SK-N-SH (cell line): ENCODE measurements around the gene DNAH14. TPM values are rescaled to one million over a fixed set of nuclear protein-coding genes. Genes with fewer than 3 reads are reported as not detected.

Experiments
- CTCF ChIA-PET: fragments of 300-600, 350-600 bp; formaldehyde crosslinking; extraction: SDS; loops from one replicate; lab custom pipeline; 2021; lab: Yijun Ruan, JAX
- POLR2A ChIA-PET: fragments of 350-600 bp; sonication (Branson Sonifier 250); formaldehyde crosslinking; extraction: SDS; loops from one replicate; lab custom pipeline; 2020; ENCODE audit warnings: antibody characterized with exemption, inconsistent platforms; lab: Yijun Ruan, JAX
- DNase-seq: peaks from one replicate; pipeline ENCODE4 v3.0.0; 2012
- H2AFZ ChIP-seq: fragments of 200-600 bp; sonication (generic); 2 replicates; pipeline ENCODE4 v1.8.1; 2016; ENCODE audit warnings: antibody characterized with exemption, mild to moderate bottlenecking, low read depth
- H3F3A ChIP-seq: fragments of 200-600 bp; sonication (generic); replicated peaks from 2 replicates; pipeline ENCODE3; 2016; ENCODE audit warnings: antibody characterized with exemption, mild to moderate bottlenecking; ENCODE audit not compliant: insufficient read depth
- H3K27ac ChIP-seq, 2 experiments: fragments of 200-500 bp in 1 of 2; fragments of 200-600 bp in 1 of 2; sonication (Bioruptor generic) in 1 of 2; sonication (generic), shearing (Covaris generic) in 1 of 2; 2 replicates each; pipeline versions ENCODE4 v1.5.1 to v1.6.1; 2014 to 2016; ENCODE audit warnings: low read depth in 2 of 2, inconsistent platforms in 1 of 2, low read length in 1 of 2, mild to moderate bottlenecking in 1 of 2, mixed read lengths in 1 of 2
- H3K27me3 ChIP-seq: fragments of 200-600 bp; sonication (generic), shearing (Covaris generic); 2 replicates; pipeline ENCODE4 v1.6.1; 2016; ENCODE audit warnings: mixed run types; ENCODE audit not compliant: insufficient read depth
- H3K36me3 ChIP-seq, 2 experiments: fragments of 200-500 bp in 1 of 2; fragments of 200-600 bp in 1 of 2; sonication (Bioruptor generic) in 1 of 2; sonication (generic) in 1 of 2; replicated peaks in 1 of 2; 2 replicates each; pipeline versions ENCODE3 to v1.5.1; 2014 to 2016; ENCODE audit warnings: low read length in 1 of 2, mild to moderate bottlenecking in 1 of 2; ENCODE audit not compliant: insufficient read depth in 2 of 2, control insufficient read depth in 1 of 2
- H3K4me1 ChIP-seq, 2 experiments: fragments of 200-500 bp in 1 of 2; fragments of 200-600 bp in 1 of 2; sonication (Bioruptor generic) in 1 of 2; sonication (generic), shearing (Covaris generic) in 1 of 2; 2 replicates each; pipeline versions ENCODE4 v1.5.1 to v1.6.1; 2014 to 2016; ENCODE audit warnings: low read depth in 1 of 2, low read length in 1 of 2, mixed run types in 1 of 2; ENCODE audit not compliant: insufficient read depth in 2 of 2, control insufficient read depth in 1 of 2
- H3K4me2 ChIP-seq: fragments of 200-600 bp; sonication (generic), shearing (Covaris generic); 2 replicates; pipeline ENCODE4 v1.6.1; 2017; ENCODE audit warnings: mixed run types
- H3K4me3 ChIP-seq, 2 experiments: fragments of 200-500 bp in 1 of 2; fragments of 200-600 bp in 1 of 2; sonication (Bioruptor generic) in 1 of 2; sonication (generic), shearing (Covaris generic) in 1 of 2; 2 replicates each; pipeline versions ENCODE4 v1.5.1 to v1.8.1; 2014 to 2016; ENCODE audit warnings: low read depth in 2 of 2, inconsistent platforms in 1 of 2, low read length in 1 of 2, mild to moderate bottlenecking in 1 of 2, mixed read lengths in 1 of 2, moderate library complexity in 1 of 2
- H3K79me2 ChIP-seq: fragments of 200-600 bp; sonication (generic); 2 replicates; pipeline ENCODE4 v1.8.1; 2017; ENCODE audit warnings: mild to moderate bottlenecking; ENCODE audit not compliant: insufficient read depth
- H3K9ac ChIP-seq: fragments of 200-600 bp; sonication (generic); 2 replicates; pipeline ENCODE4 v1.6.1; 2017; ENCODE audit warnings: mixed run types
- H3K9me2 ChIP-seq: fragments of 200-600 bp; sonication (generic); 2 replicates; pipeline ENCODE4 v1.6.1; 2017; ENCODE audit warnings: mixed run types
- H3K9me3 ChIP-seq: fragments of 200-600 bp; sonication (generic); 2 replicates; pipeline ENCODE4 v1.6.1; 2017; ENCODE audit warnings: mixed run types, mild to moderate bottlenecking, moderate library complexity
- H4K20me1 ChIP-seq: fragments of 200-600 bp; sonication (generic); 2 replicates; pipeline ENCODE4 v1.6.1; 2017; ENCODE audit warnings: mild to moderate bottlenecking, mixed run types; ENCODE audit not compliant: insufficient read depth
- ELF1 ChIP-seq: IDR thresholded peaks from 2 replicates; pipeline ENCODE4 v1.4.0; 2012
- FOSL2 ChIP-seq: IDR thresholded peaks from 2 replicates; pipeline ENCODE4 v1.4.0; 2012; ENCODE audit warnings: low read depth, mild to moderate bottlenecking, moderate library complexity, borderline replicate concordance
- FOXJ3 ChIP-seq: sonication (generic); formaldehyde crosslinking; IDR thresholded peaks from 2 replicates; pipeline ENCODE4 v1.5.1; 2020; ENCODE audit warnings: mild to moderate bottlenecking, missing genetic modification reagents
- GABPA ChIP-seq: IDR thresholded peaks from 2 replicates; pipeline ENCODE4 v1.4.0; 2012; ENCODE audit warnings: low read depth, mild to moderate bottlenecking
- JUND ChIP-seq: IDR thresholded peaks from 2 replicates; pipeline ENCODE4 v1.4.0; 2012
- MEF2A ChIP-seq: IDR thresholded peaks from 2 replicates; pipeline ENCODE4 v1.4.0; 2012; ENCODE audit warnings: low read depth, borderline replicate concordance
- NFIC ChIP-seq: IDR thresholded peaks from 2 replicates; pipeline ENCODE4 v1.4.0; 2012; ENCODE audit warnings: borderline replicate concordance
- NRF1 ChIP-seq: IDR thresholded peaks from 2 replicates; pipeline ENCODE4 v1.6.1; 2012; ENCODE audit warnings: low read depth, mild to moderate bottlenecking, low read length
- SIN3A ChIP-seq: IDR thresholded peaks from 2 replicates; pipeline ENCODE4 v1.6.1; 2012; ENCODE audit warnings: low read depth, mild to moderate bottlenecking, low read length, moderate library complexity, borderline replicate concordance
- SMC3 ChIP-seq: IDR thresholded peaks from 2 replicates; pipeline ENCODE4 v1.6.1; 2012; ENCODE audit warnings: low read depth, low read length, improper control_type of control experiment
- TAF1 ChIP-seq: IDR thresholded peaks from 2 replicates; pipeline ENCODE4 v1.6.1; 2012; ENCODE audit warnings: low read depth, mild to moderate bottlenecking, low read length, moderate library complexity, borderline replicate concordance
- TCF12 ChIP-seq: IDR thresholded peaks from 2 replicates; pipeline ENCODE4 v1.4.0; 2012
- TEAD4 ChIP-seq: IDR thresholded peaks from 2 replicates; pipeline ENCODE4 v1.4.0; 2012; ENCODE audit warnings: mild to moderate bottlenecking, borderline replicate concordance; ENCODE audit not compliant: insufficient read depth
- YY1 ChIP-seq: IDR thresholded peaks from 2 replicates; pipeline ENCODE4 v1.4.0; 2012; ENCODE audit warnings: low read depth, mild to moderate bottlenecking
- polyA plus RNA-seq, 3 experiments: library from polyadenylated mRNA; depleted of rRNA; stranded (reverse); fragments of >200 nt; gene quantifications; 2 replicates each; pipeline ENCODE4 v1.2.3, GENCODE V29; 2012
- TF ChIP-seq, protein P1 (sequence below): IDR thresholded peaks from 2 replicates; pipeline ENCODE4 v1.4.0; 2012; ENCODE audit warnings: low read depth, borderline replicate concordance
- TF ChIP-seq, protein P2 (sequence below): IDR thresholded peaks from 2 replicates; pipeline ENCODE4; 2012
- TF ChIP-seq, protein P3 (sequence below): IDR thresholded peaks from 2 replicates; pipeline ENCODE4 v1.6.1; 2012; ENCODE audit warnings: mild to moderate bottlenecking, low read depth, low read length, moderate library complexity

Gene DNAH14
- polyA plus RNA-seq, 1 of the 3 experiments (the other 2 are of a cell fraction), result 8.0 TPM

DNA sequence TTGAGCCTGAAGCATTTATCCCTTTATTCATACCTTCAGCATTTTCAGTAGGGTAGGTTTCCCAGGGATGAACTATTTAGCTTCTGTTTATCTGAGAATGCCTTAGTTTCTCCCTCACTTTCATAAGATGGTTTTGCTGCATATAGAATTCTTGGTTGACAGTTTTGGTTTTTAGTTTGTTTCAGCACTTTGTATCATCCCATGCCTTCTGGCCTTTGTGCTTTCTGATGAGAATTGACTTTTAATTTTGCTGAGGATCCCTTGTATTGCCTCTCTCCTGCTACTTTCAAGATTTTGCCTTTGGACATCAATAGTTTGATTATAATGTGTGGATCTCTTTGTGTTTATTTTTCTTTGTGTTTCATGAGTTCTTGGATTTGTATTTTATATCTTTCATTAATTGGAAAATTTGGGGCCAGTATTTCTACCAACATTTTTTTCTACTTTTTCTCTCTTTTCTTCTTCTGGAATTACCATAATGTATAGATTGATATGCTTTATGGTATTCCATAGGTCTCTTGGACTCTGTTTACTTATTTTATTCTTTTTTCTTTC, 261.8 kb downstream of the DNAH14 start:
- Histone ChIP-seq H3K9me3 (peaks cover 10% of the 10 kb centered on the region; the same call in 1 of the 2 replicates), H3K9ac (no peak overlapping the region)

More for the DNA sequence above, 261.8 kb downstream of the DNAH14 start:
- Histone ChIP-seq H3K27ac (no peak overlapping the region), H3K4me3 (no peak overlapping the region), H4K20me1 (no peaks in the 10 kb centered on the region), H3K27me3 (no peaks in the 10 kb centered on the region), H3K4me1 (no peaks in the 10 kb centered on the region), H3K79me2 (no peaks in the 10 kb centered on the region), H3K36me3 (peaks cover 0 to 7% of the 10 kb centered on the region in 2 experiments), H3K4me2 (no peak overlapping the region), H3F3A (no peaks in the 10 kb centered on the region), H2AFZ (no peak overlapping the region), H3K9me2 (no peaks in the 10 kb centered on the region)
- TF ChIP-seq FOSL2 (no peak), NRF1 (no peak), TEAD4 (no peak), SIN3A (no peak), SMC3 (no peak), TCF12 (no peak), NFIC (no peak), GABPA (no peak), YY1 (no peak), MEF2A (no peak), FOXJ3 (CRISPR knock-in tag) (no peak), ELF1 (no peak), JUND (no peak), TAF1 (no peak)
- TF ChIP-seq, protein P1, sequence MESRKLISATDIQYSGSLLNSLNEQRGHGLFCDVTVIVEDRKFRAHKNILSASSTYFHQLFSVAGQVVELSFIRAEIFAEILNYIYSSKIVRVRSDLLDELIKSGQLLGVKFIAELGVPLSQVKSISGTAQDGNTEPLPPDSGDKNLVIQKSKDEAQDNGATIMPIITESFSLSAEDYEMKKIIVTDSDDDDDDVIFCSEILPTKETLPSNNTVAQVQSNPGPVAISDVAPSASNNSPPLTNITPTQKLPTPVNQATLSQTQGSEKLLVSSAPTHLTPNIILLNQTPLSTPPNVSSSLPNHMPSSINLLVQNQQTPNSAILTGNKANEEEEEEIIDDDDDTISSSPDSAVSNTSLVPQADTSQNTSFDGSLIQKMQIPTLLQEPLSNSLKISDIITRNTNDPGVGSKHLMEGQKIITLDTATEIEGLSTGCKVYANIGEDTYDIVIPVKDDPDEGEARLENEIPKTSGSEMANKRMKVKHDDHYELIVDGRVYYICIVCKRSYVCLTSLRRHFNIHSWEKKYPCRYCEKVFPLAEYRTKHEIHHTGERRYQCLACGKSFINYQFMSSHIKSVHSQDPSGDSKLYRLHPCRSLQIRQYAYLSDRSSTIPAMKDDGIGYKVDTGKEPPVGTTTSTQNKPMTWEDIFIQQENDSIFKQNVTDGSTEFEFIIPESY, result no peak
- TF ChIP-seq, protein P2, sequence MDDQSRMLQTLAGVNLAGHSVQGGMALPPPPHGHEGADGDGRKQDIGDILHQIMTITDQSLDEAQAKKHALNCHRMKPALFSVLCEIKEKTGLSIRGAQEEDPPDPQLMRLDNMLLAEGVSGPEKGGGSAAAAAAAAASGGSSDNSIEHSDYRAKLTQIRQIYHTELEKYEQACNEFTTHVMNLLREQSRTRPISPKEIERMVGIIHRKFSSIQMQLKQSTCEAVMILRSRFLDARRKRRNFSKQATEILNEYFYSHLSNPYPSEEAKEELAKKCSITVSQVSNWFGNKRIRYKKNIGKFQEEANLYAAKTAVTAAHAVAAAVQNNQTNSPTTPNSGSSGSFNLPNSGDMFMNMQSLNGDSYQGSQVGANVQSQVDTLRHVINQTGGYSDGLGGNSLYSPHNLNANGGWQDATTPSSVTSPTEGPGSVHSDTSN, result no peak
- TF ChIP-seq, protein P3, sequence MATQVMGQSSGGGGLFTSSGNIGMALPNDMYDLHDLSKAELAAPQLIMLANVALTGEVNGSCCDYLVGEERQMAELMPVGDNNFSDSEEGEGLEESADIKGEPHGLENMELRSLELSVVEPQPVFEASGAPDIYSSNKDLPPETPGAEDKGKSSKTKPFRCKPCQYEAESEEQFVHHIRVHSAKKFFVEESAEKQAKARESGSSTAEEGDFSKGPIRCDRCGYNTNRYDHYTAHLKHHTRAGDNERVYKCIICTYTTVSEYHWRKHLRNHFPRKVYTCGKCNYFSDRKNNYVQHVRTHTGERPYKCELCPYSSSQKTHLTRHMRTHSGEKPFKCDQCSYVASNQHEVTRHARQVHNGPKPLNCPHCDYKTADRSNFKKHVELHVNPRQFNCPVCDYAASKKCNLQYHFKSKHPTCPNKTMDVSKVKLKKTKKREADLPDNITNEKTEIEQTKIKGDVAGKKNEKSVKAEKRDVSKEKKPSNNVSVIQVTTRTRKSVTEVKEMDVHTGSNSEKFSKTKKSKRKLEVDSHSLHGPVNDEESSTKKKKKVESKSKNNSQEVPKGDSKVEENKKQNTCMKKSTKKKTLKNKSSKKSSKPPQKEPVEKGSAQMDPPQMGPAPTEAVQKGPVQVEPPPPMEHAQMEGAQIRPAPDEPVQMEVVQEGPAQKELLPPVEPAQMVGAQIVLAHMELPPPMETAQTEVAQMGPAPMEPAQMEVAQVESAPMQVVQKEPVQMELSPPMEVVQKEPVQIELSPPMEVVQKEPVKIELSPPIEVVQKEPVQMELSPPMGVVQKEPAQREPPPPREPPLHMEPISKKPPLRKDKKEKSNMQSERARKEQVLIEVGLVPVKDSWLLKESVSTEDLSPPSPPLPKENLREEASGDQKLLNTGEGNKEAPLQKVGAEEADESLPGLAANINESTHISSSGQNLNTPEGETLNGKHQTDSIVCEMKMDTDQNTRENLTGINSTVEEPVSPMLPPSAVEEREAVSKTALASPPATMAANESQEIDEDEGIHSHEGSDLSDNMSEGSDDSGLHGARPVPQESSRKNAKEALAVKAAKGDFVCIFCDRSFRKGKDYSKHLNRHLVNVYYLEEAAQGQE, result no peak
- CTCF ChIA-PET, result no interaction called here
- no peak for DNase-seq
- POLR2A ChIA-PET, result no interaction called here
